Testis (tissue), 3 donors: Measurements from ENCODE around the gene TNFAIP1. TPM values are rescaled to one million over a fixed set of nuclear protein-coding genes. Genes with fewer than 3 reads are reported as not detected.

ENCODE experiments used
- DNase-seq: peaks from one replicate; pipeline ENCODE4 v3.0.0-alpha.2; 2019
- H3K27ac ChIP-seq, 2 donors: fragments of 200-600 bp; sonication (generic); one replicate each; pipeline ENCODE4 v1.5.1; 2019
- H3K27me3 ChIP-seq: fragments of 200-600 bp; sonication (generic); one replicate; pipeline ENCODE4 v1.5.1; 2019
- H3K36me3 ChIP-seq: fragments of 200-600 bp; sonication (generic); one replicate; pipeline ENCODE4 v1.5.1; 2017; ENCODE audit warnings: low read depth; ENCODE audit errors: missing control alignments
- H3K4me1 ChIP-seq: fragments of 200-600 bp; sonication (generic); one replicate; pipeline ENCODE4 v1.5.1; 2019
- H3K4me3 ChIP-seq, 2 donors: fragments of 200-600 bp; sonication (generic); one replicate each; pipeline ENCODE4 v1.5.1; 2017 to 2019
- H3K9me3 ChIP-seq: fragments of 200-600 bp; sonication (generic); one replicate; pipeline ENCODE4 v1.5.1; 2017
- POLR2A ChIP-seq: fragments of 450-650 bp; IDR thresholded peaks from one replicate; pipeline ENCODE4 v1.6.1; 2017; ENCODE audit warnings: antibody characterized with exemption, mild to moderate bottlenecking, moderate library complexity
- WGBS, 2 donors: methylation state at CpG; one replicate each; pipeline ENCODE4 v1.1.5; 2018; 5-methylcytosine and 5-hydroxymethylcytosine counted together
- intact Hi-C: fragments of 100-400 bp; cut with DNase I; formaldehyde crosslinking; loops from one replicate; pipeline ENCODE4 v1.15.1; 2023; ENCODE audit warnings: low total_unique reads
- polyA plus RNA-seq: library from polyadenylated mRNA; stranded (reverse); fragments of 350-450 nt; fragmentation: Illumina TruSeq; extraction: RNeasy Lipid Tissue Mini Kit (QIAGEN cat#74804); gene quantifications from one replicate; pipeline ENCODE4 v1.2.3, GENCODE V29; 2014; ENCODE audit warnings: low read depth, low replicate concordance; ENCODE audit not compliant: insufficient read depth
- total RNA-seq, 2 donors: library from RNA; depleted of rRNA; stranded (reverse); fragments of >200 nt; gene quantifications; one replicate each; pipeline ENCODE4 v1.2.3, GENCODE V29; 2016
- TF ChIP-seq, protein P1 (sequence below), 3 experiments: fragments of 450-650 bp in 2 of 3; fragments of 200-600 bp in 1 of 3; sonication (generic) in 1 of 3; IDR thresholded peaks; one replicate each; pipeline ENCODE4 v1.5.1; 2016 to 2019; ENCODE audit warnings: antibody characterized with exemption in 3 of 3, mild to moderate bottlenecking in 2 of 3, moderate library complexity in 1 of 3

The TNFAIP1 gene
- total and polyA plus RNA-seq, 3 donors from 2014 or later: 41.8 to 65.7 (median 42.9) TPM

- Histone ChIP-seq H3K27me3 (no peaks in the 10 kb centered on the region), H3K4me3 (no peak overlapping the region), H3K36me3 (no peaks in the 10 kb centered on the region), H3K9me3 (no peaks in the 10 kb centered on the region), H3K4me1 (peaks cover 22% of the 10 kb centered on the region), H3K27ac (no peak overlapping the region)
- WGBS, 2 donors: 91 to 95% methylated on average over 5 to 6 of the region's 6 CpGs
- intact Hi-C loops: no loop called here
- no peak for TF ChIP-seq POLR2A
- TF ChIP-seq, protein P1, sequence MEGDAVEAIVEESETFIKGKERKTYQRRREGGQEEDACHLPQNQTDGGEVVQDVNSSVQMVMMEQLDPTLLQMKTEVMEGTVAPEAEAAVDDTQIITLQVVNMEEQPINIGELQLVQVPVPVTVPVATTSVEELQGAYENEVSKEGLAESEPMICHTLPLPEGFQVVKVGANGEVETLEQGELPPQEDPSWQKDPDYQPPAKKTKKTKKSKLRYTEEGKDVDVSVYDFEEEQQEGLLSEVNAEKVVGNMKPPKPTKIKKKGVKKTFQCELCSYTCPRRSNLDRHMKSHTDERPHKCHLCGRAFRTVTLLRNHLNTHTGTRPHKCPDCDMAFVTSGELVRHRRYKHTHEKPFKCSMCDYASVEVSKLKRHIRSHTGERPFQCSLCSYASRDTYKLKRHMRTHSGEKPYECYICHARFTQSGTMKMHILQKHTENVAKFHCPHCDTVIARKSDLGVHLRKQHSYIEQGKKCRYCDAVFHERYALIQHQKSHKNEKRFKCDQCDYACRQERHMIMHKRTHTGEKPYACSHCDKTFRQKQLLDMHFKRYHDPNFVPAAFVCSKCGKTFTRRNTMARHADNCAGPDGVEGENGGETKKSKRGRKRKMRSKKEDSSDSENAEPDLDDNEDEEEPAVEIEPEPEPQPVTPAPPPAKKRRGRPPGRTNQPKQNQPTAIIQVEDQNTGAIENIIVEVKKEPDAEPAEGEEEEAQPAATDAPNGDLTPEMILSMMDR (IDR thresholded peaks at IDR 0.05): no peak
- DNase-seq: no peak
These were observed 4.8 kb downstream of the TNFAIP1 start for GRCh38 chr17:28340374-28340773.

- DNase-seq: no peak
- 91 to 93% methylated on average over 8 to 11 of the region's 11 CpGs for WGBS, 2 donors
- H3K27ac ChIP-seq: no peak overlapping the region
- TF ChIP-seq, protein P1 (IDR thresholded peaks at IDR 0.05): no peak
- TF ChIP-seq POLR2A: no peak
- H3K9me3 ChIP-seq: no peaks in the 10 kb centered on the region
- intact Hi-C loops: no loop called here
- H3K4me1 ChIP-seq: peaks cover 29% of the 10 kb centered on the region
- H3K36me3 ChIP-seq: no peaks in the 10 kb centered on the region
- H3K27me3 ChIP-seq: no peaks in the 10 kb centered on the region
- H3K4me3 ChIP-seq: no peak overlapping the region
These were observed 6.0 kb downstream of the TNFAIP1 start for GRCh38 chr17:28341516-28341915.

DNA sequence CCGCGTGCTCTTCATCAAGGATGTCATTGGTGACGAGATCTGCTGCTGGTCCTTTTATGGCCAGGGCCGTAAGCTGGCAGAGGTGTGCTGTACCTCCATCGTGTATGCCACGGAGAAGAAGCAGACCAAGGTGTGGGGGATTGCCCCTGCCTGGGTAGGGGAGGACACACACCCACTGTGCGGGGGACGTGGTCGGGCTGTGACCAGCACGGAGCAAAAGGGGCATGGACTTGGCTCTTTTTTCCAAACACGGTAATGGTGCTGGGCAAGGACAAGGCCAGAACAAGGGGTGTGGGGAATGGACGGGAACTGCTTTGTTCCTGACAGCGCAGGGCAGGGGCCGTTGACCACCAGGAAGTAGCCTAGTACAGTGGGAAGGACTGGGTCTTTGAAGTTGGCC, 6.8 kb downstream of the TNFAIP1 start:
- no peak overlapping the region for H3K27ac ChIP-seq
- intact Hi-C loops: no loop called here
- H3K4me1 ChIP-seq: peaks cover 28% of the 10 kb centered on the region
- no peak for TF ChIP-seq POLR2A
- TF ChIP-seq, protein P1 (IDR thresholded peaks at IDR 0.05): no peak
- no peaks in the 10 kb centered on the region for H3K9me3 ChIP-seq
- no peaks in the 10 kb centered on the region for H3K27me3 ChIP-seq
- 83 to 90% methylated on average over 8 to 14 of the region's 14 CpGs for WGBS, 2 donors
- H3K36me3 ChIP-seq: no peaks in the 10 kb centered on the region
- no peak overlapping the region for H3K4me3 ChIP-seq
- no peak for DNase-seq

DNA sequence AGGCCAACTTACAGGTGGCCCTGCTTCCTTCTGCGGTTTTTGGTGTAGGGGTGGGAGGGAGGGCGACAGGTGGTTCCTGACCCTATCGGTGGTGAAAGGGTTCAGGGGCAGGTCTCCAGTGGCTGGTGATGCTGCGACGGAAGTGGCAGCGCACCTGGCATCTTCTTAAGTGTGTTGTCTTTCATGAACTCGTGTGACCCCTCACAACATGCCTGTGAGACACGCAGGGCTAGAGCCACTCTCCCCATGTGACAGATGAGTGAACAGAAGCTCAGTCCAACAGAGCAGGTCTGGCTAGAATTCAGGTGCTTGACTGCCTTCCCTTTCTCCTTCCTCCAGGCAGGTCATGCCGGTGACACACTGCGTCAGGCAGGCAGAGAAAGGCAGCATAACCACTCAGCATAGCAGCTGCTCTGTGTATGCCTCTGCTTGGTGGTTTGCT, 8.0 kb downstream of the TNFAIP1 start:
- Histone ChIP-seq H3K36me3 (no peaks in the 10 kb centered on the region), H3K4me3 (no peak overlapping the region), H3K9me3 (no peaks in the 10 kb centered on the region), H3K27ac (no peak overlapping the region), H3K4me1 (peaks cover 26% of the 10 kb centered on the region), H3K27me3 (no peaks in the 10 kb centered on the region)
- TF ChIP-seq, protein P1 (IDR thresholded peaks at IDR 0.05): no peak
- no peak for TF ChIP-seq POLR2A
- DNase-seq: no peak
- WGBS, 2 donors: 81 to 87% methylated on average over 10 of the region's 10 CpGs
- intact Hi-C loops: no loop called here

DNA sequence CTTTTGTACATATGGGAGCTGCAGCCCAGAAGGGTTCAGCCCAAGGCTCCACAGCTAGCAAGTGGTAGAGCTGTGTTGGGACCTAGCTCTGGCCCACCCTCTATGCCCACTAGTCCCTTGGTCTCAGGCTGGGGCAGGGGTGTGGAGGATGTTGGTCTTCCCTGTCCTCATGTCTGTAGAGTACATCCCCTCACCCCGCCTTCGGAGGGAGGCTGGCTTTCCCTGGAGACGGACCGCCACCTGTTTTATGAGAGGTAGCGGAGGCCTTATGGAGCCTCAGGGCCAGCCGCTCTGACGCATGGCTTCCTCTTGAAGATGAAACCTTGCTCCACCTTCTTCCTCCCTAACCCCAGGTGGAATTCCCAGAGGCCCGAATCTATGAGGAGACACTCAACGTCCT, 8.4 kb downstream of the TNFAIP1 start:
- no peaks in the 10 kb centered on the region for H3K36me3 ChIP-seq
- DNase-seq: no peak
- 94 to 97% methylated on average over 9 of the region's 9 CpGs for WGBS, 2 donors
- TF ChIP-seq POLR2A: no peak
- TF ChIP-seq, protein P1 (IDR thresholded peaks at IDR 0.05): no peak
- H3K9me3 ChIP-seq: no peaks in the 10 kb centered on the region
- no peak overlapping the region for H3K27ac ChIP-seq
- no peaks in the 10 kb centered on the region for H3K27me3 ChIP-seq
- intact Hi-C loops: no loop called here
- H3K4me1 ChIP-seq: peaks cover 25% of the 10 kb centered on the region
- no peak overlapping the region for H3K4me3 ChIP-seq
